Uterus (tissue), 4 donors: ENCODE data around the gene FIGN. TPM values are rescaled to one million over a fixed set of nuclear protein-coding genes. Genes with fewer than 3 reads are reported as not detected.
A peak's percentile ranks its signal among the peaks of the same experiment; 100 is the strongest.

Experiments
- DNase-seq, 2 donors: peaks; one replicate each; pipeline ENCODE4 v3.0.0-alpha.2; 2019 to 2020
- H3K27ac ChIP-seq, 2 donors: fragments of 200-600 bp; sonication (generic); 1 replicate in 1 of 2; 2 replicates in 1 of 2; pipeline ENCODE4 v1.5.1; 2016 to 2018
- H3K27me3 ChIP-seq, 2 donors: fragments of 200-600 bp; sonication (generic); one replicate each; pipeline ENCODE4 v1.5.1; 2018 to 2019; ENCODE audit warnings: control low read depth in 1 of 2
- H3K36me3 ChIP-seq, 2 donors: fragments of 200-600 bp; sonication (generic); one replicate each; pipeline ENCODE4 v1.5.1; 2019; ENCODE audit warnings: control low read depth in 1 of 2
- H3K4me1 ChIP-seq, 2 donors: fragments of 200-600 bp; sonication (generic); one replicate each; pipeline ENCODE4 v1.5.1; 2018 to 2019; ENCODE audit warnings: control low read depth in 1 of 2
- H3K4me3 ChIP-seq, 2 donors: fragments of 200-600 bp; sonication (generic); 1 replicate in 1 of 2; 2 replicates in 1 of 2; pipeline ENCODE4 v1.5.1; 2018 to 2019; ENCODE audit warnings: mild to moderate bottlenecking in 1 of 2
- H3K9me3 ChIP-seq, 2 donors: fragments of 200-600 bp; sonication (generic); one replicate each; pipeline ENCODE4 v1.5.1; 2019; ENCODE audit warnings: control low read depth in 1 of 2
- CTCF ChIP-seq, 4 experiments: fragments of 200-600 bp in 2 of 4; fragments of 450-650 bp in 2 of 4; sonication (generic) in 2 of 4; IDR thresholded peaks; one replicate each; pipeline ENCODE4 v1.5.1; 2016 to 2019; ENCODE audit warnings: antibody characterized with exemption in 4 of 4, mild to moderate bottlenecking in 2 of 4, moderate library complexity in 1 of 4
- POLR2A ChIP-seq, 2 donors: fragments of 450-650 bp; IDR thresholded peaks; one replicate each; pipeline ENCODE4 v1.6.1; 2016; ENCODE audit warnings: antibody characterized with exemption in 2 of 2, mild to moderate bottlenecking in 1 of 2, moderate library complexity in 1 of 2
- intact Hi-C: fragments of 100-400 bp; cut with DNase I; formaldehyde crosslinking; loops from one replicate; pipeline ENCODE4 v1.15.1; 2023; ENCODE audit warnings: low total_unique reads
- total RNA-seq, 4 donors: library from RNA; depleted of rRNA in 3 of 4; stranded (reverse); fragments of >200 nt in 3 of 4; gene quantifications; one replicate each; pipeline versions ENCODE4 v1.1.0 to v1.2.4, GENCODE V29; 2014 to 2023
- donor health status: DM: yes; HTN: yes; CAD: no.

FIGN gene
- total RNA-seq, 4 donors from 2014 or later = 1.8 to 9.8 (median 4.6) TPM

GRCh38 chr2:163737563-163737962 is 1.8 kb upstream of the FIGN start:
- Histone ChIP-seq H3K4me1 (no peaks in the 10 kb centered on the region), H3K27ac (no peak overlapping the region), H3K4me3 (no peak overlapping the region), H3K27me3 (no peaks in the 10 kb centered on the region), H3K36me3 (no peaks in the 10 kb centered on the region), H3K9me3 (no peaks in the 10 kb centered on the region)
- no peak for DNase-seq
- no peak for TF ChIP-seq POLR2A (IDR thresholded peaks at IDR 0.05)
- TF ChIP-seq CTCF (IDR thresholded peaks at IDR 0.05) = no peak
- intact Hi-C loops = no loop called here

GRCh38 chr2:163737190-163737439 is 1.3 kb upstream of the FIGN start:
- Histone ChIP-seq H3K4me3 (peak overlapping the region in 1 of 2 donors; percentile 78), H3K27me3 (no peaks in the 10 kb centered on the region), H3K9me3 (no peaks in the 10 kb centered on the region), H3K36me3 (no peaks in the 10 kb centered on the region), H3K4me1 (no peaks in the 10 kb centered on the region), H3K27ac (peak overlapping the region; percentile 87 to 92)
- intact Hi-C loops = no loop called here
- TF ChIP-seq POLR2A (IDR thresholded peaks at IDR 0.05) = no peak
- TF ChIP-seq CTCF (IDR thresholded peaks at IDR 0.05) = no peak
- DNase-seq = no peak

GRCh38 chr2:163736433-163737189 is 803 bp upstream of the FIGN start:
- peak; percentile 33 to 43 for DNase-seq
- TF ChIP-seq POLR2A (IDR thresholded peaks at IDR 0.05) = no peak
- TF ChIP-seq CTCF (IDR thresholded peaks at IDR 0.05) = peak in 2 of 4 experiments; percentile 3 to 12
- intact Hi-C loops = no loop called here

GRCh38 chr2:163734881-163735684 is 725 bp downstream of the FIGN start:
- H3K9me3 ChIP-seq = no peaks in the 10 kb centered on the region
- DNase-seq = no peak
- H3K4me3 ChIP-seq = peak overlapping the region; percentile 46 to 78
- TF ChIP-seq CTCF (IDR thresholded peaks at IDR 0.05) = no peak
- TF ChIP-seq POLR2A (IDR thresholded peaks at IDR 0.05) = no peak
- no peaks in the 10 kb centered on the region for H3K27me3 ChIP-seq
- H3K4me1 ChIP-seq = no peaks in the 10 kb centered on the region
- no peaks in the 10 kb centered on the region for H3K36me3 ChIP-seq
- H3K27ac ChIP-seq = peak overlapping the region; percentile 87 to 92
- intact Hi-C loops = no loop called here

More at GRCh38 chr2:163736433-163737189, 803 bp upstream of the FIGN start:
- Histone ChIP-seq H3K9me3 (no peaks in the 10 kb centered on the region), H3K4me1 (no peaks in the 10 kb centered on the region), H3K27me3 (no peaks in the 10 kb centered on the region), H3K36me3 (no peaks in the 10 kb centered on the region), H3K27ac (peak overlapping the region; percentile 87 to 92), H3K4me3 (peak overlapping the region; percentile 46 to 78)

GRCh38 chr2:163734401-163734800 is 1.4 kb downstream of the FIGN start:
- peak overlapping the region; percentile 87 to 92 for H3K27ac ChIP-seq
- H3K4me3 ChIP-seq = peak overlapping the region; percentile 46 to 78
- intact Hi-C loops = no loop called here

More at GRCh38 chr2:163734401-163734800, 1.4 kb downstream of the FIGN start:
- DNase-seq = no peak
- Histone ChIP-seq H3K4me1 (no peaks in the 10 kb centered on the region), H3K27me3 (no peaks in the 10 kb centered on the region), H3K9me3 (no peaks in the 10 kb centered on the region), H3K36me3 (no peaks in the 10 kb centered on the region)
- TF ChIP-seq CTCF (IDR thresholded peaks at IDR 0.05) (no peak), POLR2A (IDR thresholded peaks at IDR 0.05) (no peak)
